Lower leg skin (tissue), 3 donors: ENCODE results near the gene NR3C2.

Experiments used
- POLR2A ChIP-seq, 2 donors: fragments of 450-650 bp; IDR thresholded peaks; one replicate each; pipeline ENCODE4 v1.6.1; 2016 to 2017; ENCODE audit warnings: antibody characterized with exemption in 2 of 2, mild to moderate bottlenecking in 1 of 2, moderate library complexity in 1 of 2
- TF ChIP-seq, protein P1 (sequence below), 3 donors: fragments of 450-650 bp; IDR thresholded peaks; one replicate each; pipeline ENCODE4 v1.5.1; 2016; ENCODE audit warnings: antibody characterized with exemption in 3 of 3, mild to moderate bottlenecking in 3 of 3, moderate library complexity in 2 of 3

DNA sequence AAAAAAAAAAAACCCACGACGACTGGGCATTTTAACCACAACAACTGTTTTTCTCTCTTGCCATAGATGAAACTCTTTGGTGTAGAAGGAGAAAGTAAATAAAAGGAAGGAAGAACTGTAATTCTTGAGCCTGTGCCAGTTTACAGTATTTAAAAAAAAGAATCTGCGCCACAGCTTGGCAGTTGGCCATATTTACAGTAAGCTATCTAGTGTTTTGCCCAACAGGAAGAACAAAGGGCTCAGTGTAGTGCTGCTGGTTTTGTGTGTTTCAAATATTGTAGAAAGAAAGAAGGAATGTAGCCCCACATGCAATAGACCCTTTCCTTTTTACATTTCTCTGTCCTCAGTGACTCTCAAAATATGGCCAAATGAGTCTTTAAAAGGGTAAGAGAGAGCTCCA lies 66.1 kb downstream of the NR3C2 start:
- TF ChIP-seq POLR2A (IDR thresholded peaks at IDR 0.05) = no peak
- TF ChIP-seq, protein P1, sequence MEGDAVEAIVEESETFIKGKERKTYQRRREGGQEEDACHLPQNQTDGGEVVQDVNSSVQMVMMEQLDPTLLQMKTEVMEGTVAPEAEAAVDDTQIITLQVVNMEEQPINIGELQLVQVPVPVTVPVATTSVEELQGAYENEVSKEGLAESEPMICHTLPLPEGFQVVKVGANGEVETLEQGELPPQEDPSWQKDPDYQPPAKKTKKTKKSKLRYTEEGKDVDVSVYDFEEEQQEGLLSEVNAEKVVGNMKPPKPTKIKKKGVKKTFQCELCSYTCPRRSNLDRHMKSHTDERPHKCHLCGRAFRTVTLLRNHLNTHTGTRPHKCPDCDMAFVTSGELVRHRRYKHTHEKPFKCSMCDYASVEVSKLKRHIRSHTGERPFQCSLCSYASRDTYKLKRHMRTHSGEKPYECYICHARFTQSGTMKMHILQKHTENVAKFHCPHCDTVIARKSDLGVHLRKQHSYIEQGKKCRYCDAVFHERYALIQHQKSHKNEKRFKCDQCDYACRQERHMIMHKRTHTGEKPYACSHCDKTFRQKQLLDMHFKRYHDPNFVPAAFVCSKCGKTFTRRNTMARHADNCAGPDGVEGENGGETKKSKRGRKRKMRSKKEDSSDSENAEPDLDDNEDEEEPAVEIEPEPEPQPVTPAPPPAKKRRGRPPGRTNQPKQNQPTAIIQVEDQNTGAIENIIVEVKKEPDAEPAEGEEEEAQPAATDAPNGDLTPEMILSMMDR (IDR thresholded peaks at IDR 0.05) = no peak
